GM21360 (cell line): Measurements from ENCODE around the gene DNAJC5.

Source experiments
- ATAC-seq: cut with Tn5 transposase; IDR thresholded peaks from one replicate; pipeline ENCODE4 v1.9.1; 2021; ENCODE audit warnings: mild to moderate bottlenecking, moderate library complexity; ENCODE audit not compliant: unreplicated experiment

DNAJC5 gene

GRCh38 chr20:63978319-63979228, 83.6 kb downstream of the DNAJC5 start:
- peak; percentile 26 for ATAC-seq

DNA sequence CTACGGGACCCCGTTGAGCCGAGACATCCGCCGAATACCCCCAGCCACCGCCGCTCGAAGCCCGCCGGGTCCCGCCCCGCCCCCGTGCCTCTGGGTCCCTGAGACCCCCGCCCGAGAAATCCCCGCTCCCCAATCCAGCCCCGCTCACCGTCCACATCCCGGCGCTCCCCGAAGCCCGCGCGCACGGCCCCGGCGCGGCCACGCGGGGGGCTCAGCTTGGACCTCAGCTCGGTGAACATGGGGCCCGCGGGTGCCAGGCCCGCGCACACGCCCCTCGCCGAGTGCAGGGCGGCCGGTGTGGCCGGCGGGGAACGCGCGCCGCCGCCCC, 84.3 kb downstream of the DNAJC5 start:
- ATAC-seq = no peak

DNA sequence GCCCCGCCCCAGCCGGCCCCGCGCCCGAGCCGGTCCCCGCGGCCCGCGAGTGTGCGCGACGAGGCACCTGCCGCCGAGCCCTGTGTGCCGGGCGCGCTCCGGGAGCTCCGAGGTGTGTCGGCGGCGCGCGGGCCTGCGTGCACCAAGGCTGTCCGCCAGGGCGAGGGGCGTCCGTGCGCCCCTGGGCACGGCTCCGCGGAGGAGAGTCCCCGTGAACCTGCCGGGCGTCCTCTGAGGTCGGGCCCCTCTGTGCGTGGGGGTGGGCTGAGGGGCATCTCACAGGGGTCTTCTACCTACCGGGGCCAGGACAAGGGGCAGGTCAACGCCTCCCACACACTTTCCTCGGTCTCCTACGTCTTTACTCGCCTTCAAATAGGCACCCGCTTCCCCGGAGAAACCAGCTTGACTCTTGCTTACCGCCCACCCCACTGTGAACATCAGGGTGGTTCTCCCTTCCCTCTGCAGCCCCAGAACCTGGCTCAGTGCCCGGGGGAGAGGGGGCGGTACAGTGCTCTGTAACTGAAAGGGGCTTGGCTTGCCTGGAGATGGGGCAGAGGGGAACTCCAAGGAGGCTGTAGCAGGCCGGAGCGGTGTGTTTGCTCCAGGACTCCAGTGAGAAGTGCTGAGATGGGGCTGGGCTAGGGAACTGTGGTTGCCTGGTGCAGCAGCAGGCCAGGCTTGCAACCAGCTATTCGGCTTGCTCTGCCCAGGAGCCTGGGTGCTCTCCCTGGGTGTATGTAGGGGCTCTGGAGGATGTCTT, 84.8 kb downstream of the DNAJC5 start, which contains the start of gene SAMD10:
TSS of gene SAMD10 (minus strand) at position 86 of the 760 bp plus-strand sequence. CDS start 175 bp downstream, outside the sequence.
- no peak for ATAC-seq

GRCh38 chr20:63980317-63980805, 85.4 kb downstream of the DNAJC5 start:
- ATAC-seq = no peak

- ATAC-seq = peak; percentile 55
Observed at GRCh38 chr20:63980806-63981728, 86.1 kb downstream of the DNAJC5 start, which contains the start of gene PRPF6. Gene PRPF6 (plus strand): TSS chr20:63981132. CDS start chr20:63981246, 114 bp downstream.

GRCh38 chr20:63982937-63983336, 88.0 kb downstream of the DNAJC5 start:
- ATAC-seq = no peak
